ENCODE measurements around the gene SLC66A1. TPM values are rescaled to one million over a fixed set of nuclear protein-coding genes. Genes with fewer than 3 reads are reported as not detected.

Gene SLC66A1
- polyA plus RNA-seq, 2 of the 4 experiments (the other 2 are of a cell fraction), result 5.6 to 12.6 TPM

GRCh38 chr1:19343617-19344350 lies 31.7 kb downstream of the SLC66A1 start:
- Histone ChIP-seq H3K4me2 (no peak overlapping the region), H3K4me1 (no peaks in the 10 kb centered on the region), H3K27ac (no peak overlapping the region), H3K4me3 (no peak overlapping the region), H3K9me3 (no peaks in the 10 kb centered on the region)
- FAIRE-seq, result no peak
- DNase-seq (ENCODE audit: low read depth in 1 of 2, low spot score in 1 of 2), result no peak
- WGBS (ENCODE audit: missing lambda C conversion rate), result 85% methylated on average over 6 of the region's 20 CpGs
- ChIA-PET CTCF (interaction anchor here (0.6 to 3.4 kb wide), 22 partner anchors 8 to 318 kb away, joined by 3 to 30 read pairs (median 6); no protein-coding TSS in a partner anchor), POLR2A (no interaction called here)
- TF ChIP-seq CTCF (IDR thresholded peaks at IDR 0.05) (no peak), KDM5A (IDR thresholded peaks at IDR 0.05) (no peak), HMGXB4 (CRISPR knock-in tag; IDR thresholded peaks at IDR 0.05; ENCODE audit: borderline replicate concordance) (no peak), POLR2A (IDR thresholded peaks at IDR 0.05; ENCODE audit: low read length) (no peak), ZNF302 (CRISPR knock-in tag; IDR thresholded peaks at IDR 0.05) (no peak), HOXB13 (CRISPR knock-in tag; IDR thresholded peaks at IDR 0.05; ENCODE audit: low read depth) (no peak), ESRRA (IDR thresholded peaks at IDR 0.05; ENCODE audit: borderline replicate concordance, low read length) (no peak), CBX8 (IDR thresholded peaks at IDR 0.05) (no peak), CHD4 (IDR thresholded peaks at IDR 0.05; ENCODE audit: borderline replicate concordance) (no peak), ELK1 (IDR thresholded peaks at IDR 0.05; ENCODE audit: low read depth, low read length) (no peak), PBX3 (IDR thresholded peaks at IDR 0.05) (no peak), NPAS2 (CRISPR knock-in tag; IDR thresholded peaks at IDR 0.05; ENCODE audit: borderline replicate concordance) (no peak), MYC (IDR thresholded peaks at IDR 0.05; ENCODE audit: borderline replicate concordance, low read length) (no peak), SREBF2 (IDR thresholded peaks at IDR 0.05) (no peak), RAD21 (conservative IDR thresholded peaks at IDR 0.05 in 1 of 2, IDR thresholded peaks at IDR 0.05 in 1 of 2) (no peak), MAFK (IDR thresholded peaks at IDR 0.05; ENCODE audit: partially characterized antibody) (no peak), JUN (IDR thresholded peaks at IDR 0.05) (no peak), CHD2 (IDR thresholded peaks at IDR 0.05; ENCODE audit: low read length, partially characterized antibody) (no peak)
- ATAC-seq, result no peak

GRCh38 chr1:19344372-19344810 lies 32.3 kb downstream of the SLC66A1 start:
- no peak overlapping the region for H3K27ac ChIP-seq
- ChIA-PET POLR2A (no interaction called here), CTCF (interaction anchor here (0.6 to 3.4 kb wide), 24 partner anchors 9 to 318 kb away, joined by 3 to 30 read pairs (median 6); no protein-coding TSS in a partner anchor)
- H3K9me3 ChIP-seq, result no peaks in the 10 kb centered on the region
- WGBS (ENCODE audit: missing lambda C conversion rate), result 55% methylated on average over 12 of the region's 12 CpGs
- FAIRE-seq, result no peak
- no peak overlapping the region for H3K4me2 ChIP-seq
- peak; percentile 31 to 44 for DNase-seq (ENCODE audit: low read depth in 1 of 2, low spot score in 1 of 2)
- H3K4me1 ChIP-seq, result no peaks in the 10 kb centered on the region
- ATAC-seq, result peak; percentile 82 to 86
- no peak overlapping the region for H3K4me3 ChIP-seq
- peak; percentile 57 for TF ChIP-seq CTCF (IDR thresholded peaks at IDR 0.05)
- peak; percentile 71 to 73 for TF ChIP-seq RAD21 (conservative IDR thresholded peaks at IDR 0.05 in 1 of 2, IDR thresholded peaks at IDR 0.05 in 1 of 2)
- no peak for TF ChIP-seq ZSCAN20 (CRISPR knock-in tag; IDR thresholded peaks at IDR 0.05)
- peak; percentile 59 for TF ChIP-seq SMC3 (IDR thresholded peaks at IDR 0.05)
- no peak for TF ChIP-seq JUN (IDR thresholded peaks at IDR 0.05)

Data from A549 (cell line).